WTC11 (cell line): ENCODE measurements around the gene FOXC1. TPM values are rescaled to one million over a fixed set of nuclear protein-coding genes. Genes with fewer than 3 reads are reported as not detected.
A peak's percentile ranks its signal among the peaks of the same experiment; 100 is the strongest.

Experiments
- ATAC-seq: fragments of 200-7000 bp; cut with Tn5 transposase; 2 replicates; pipeline ENCODE4 v1.10.0; 2021; ENCODE audit warnings: mild to moderate bottlenecking, moderate library complexity
- CTCF ChIA-PET: fragments of 300-600 bp; sonication (Branson Sonifier 250); formaldehyde crosslinking; loops from one replicate; lab custom pipeline; 2021; ENCODE audit warnings: antibody characterized with exemption; lab: Charles Lee
- POLR2A ChIA-PET: fragments of 350-600 bp; sonication (Branson Sonifier 250); formaldehyde crosslinking; loops from one replicate; lab custom pipeline; 2021; ENCODE audit warnings: antibody characterized with exemption; lab: Charles Lee
- DNase-seq: peaks from one replicate; pipeline ENCODE4 v3.0.0; 2021; ENCODE audit warnings: low spot score
- H3K27ac Mint-ChIP-seq: 2 replicates; pipeline ENCODE4 v1.8.0; 2021; ENCODE audit warnings: mixed read lengths
- H3K27me3 Mint-ChIP-seq: 2 replicates; pipeline ENCODE4 v1.8.0; 2021; ENCODE audit warnings: low read depth, mild to moderate bottlenecking, moderate library complexity, mixed read lengths
- H3K36me3 Mint-ChIP-seq: 2 replicates; pipeline ENCODE4 v1.8.0; 2021; ENCODE audit warnings: mixed read lengths
- H3K4me1 Mint-ChIP-seq: 2 replicates; pipeline ENCODE4 v1.8.0; 2022; ENCODE audit warnings: mixed read lengths
- H3K4me3 Mint-ChIP-seq: 2 replicates; pipeline ENCODE4 v1.8.0; 2021; ENCODE audit warnings: mild to moderate bottlenecking, moderate library complexity, mixed read lengths
- H3K9me3 Mint-ChIP-seq: 2 replicates; pipeline ENCODE4 v1.8.0; 2021; ENCODE audit warnings: mixed read lengths
- CBFB ChIP-seq: sonication (generic); formaldehyde crosslinking; IDR thresholded peaks from 2 replicates; pipeline ENCODE4 v1.8.1; 2022; ENCODE audit warnings: mild to moderate bottlenecking, low read depth, missing genetic modification reagents
- ELF4 ChIP-seq: sonication (generic); formaldehyde crosslinking; IDR thresholded peaks from 2 replicates; pipeline ENCODE4 v1.8.1; 2022; ENCODE audit warnings: low read depth, mild to moderate bottlenecking, moderate library complexity, missing genetic modification reagents
- ETV6 ChIP-seq: sonication (generic); formaldehyde crosslinking; IDR thresholded peaks from 2 replicates; pipeline ENCODE4 v1.8.1; 2022; ENCODE audit warnings: mild to moderate bottlenecking, missing genetic modification reagents
- FOXK1 ChIP-seq: sonication (generic); formaldehyde crosslinking; IDR thresholded peaks from 2 replicates; pipeline ENCODE4 v1.8.0; 2022; ENCODE audit warnings: mild to moderate bottlenecking, moderate library complexity, missing genetic modification reagents
- FOXP1 ChIP-seq: sonication (generic); formaldehyde crosslinking; IDR thresholded peaks from 2 replicates; pipeline ENCODE4 v1.8.0; 2022; ENCODE audit warnings: missing genetic modification reagents, mild to moderate bottlenecking, moderate library complexity, borderline replicate concordance
- GABPB1 ChIP-seq: sonication (generic); formaldehyde crosslinking; IDR thresholded peaks from 2 replicates; pipeline ENCODE4 v1.8.1; 2023; ENCODE audit warnings: mild to moderate bottlenecking, missing genetic modification reagents
- GTF2I ChIP-seq: fragments of 250-450 bp; sonication (Bioruptor Pico); conservative IDR thresholded peaks from 2 replicates; pipeline ENCODE4 v1.4.0; 2021; ENCODE audit warnings: mild to moderate bottlenecking
- HMGA2 ChIP-seq: fragments of 250-450 bp; sonication (Bioruptor Pico); IDR thresholded peaks from 2 replicates; pipeline ENCODE4 v1.4.0; 2021; ENCODE audit warnings: mild to moderate bottlenecking, moderate library complexity
- IRF2 ChIP-seq: sonication (generic); formaldehyde crosslinking; IDR thresholded peaks from 2 replicates; pipeline ENCODE4 v1.8.0; 2022; ENCODE audit warnings: low read depth, missing genetic modification reagents, borderline replicate concordance
- KAT7 ChIP-seq: sonication (generic); formaldehyde crosslinking; IDR thresholded peaks from 2 replicates; pipeline ENCODE4 v1.8.1; 2023; ENCODE audit warnings: missing genetic modification reagents, mild to moderate bottlenecking, borderline replicate concordance
- OVOL2 ChIP-seq: fragments of 250-450 bp; sonication (Bioruptor Pico); IDR thresholded peaks from 2 replicates; pipeline ENCODE4 v1.9.0; 2021; ENCODE audit warnings: mild to moderate bottlenecking, borderline replicate concordance
- RELA ChIP-seq: sonication (generic); formaldehyde crosslinking; IDR thresholded peaks from 2 replicates; pipeline ENCODE4 v1.8.1; 2022; ENCODE audit warnings: missing genetic modification reagents, mild to moderate bottlenecking, borderline replicate concordance
- SMAD4 ChIP-seq: sonication (generic); formaldehyde crosslinking; IDR thresholded peaks from 2 replicates; pipeline ENCODE4 v1.8.0; 2022; ENCODE audit warnings: mild to moderate bottlenecking, missing genetic modification reagents
- SP1 ChIP-seq: sonication (generic); formaldehyde crosslinking; conservative IDR thresholded peaks from 2 replicates; pipeline ENCODE4 v1.8.1; 2022; ENCODE audit warnings: missing genetic modification reagents
- ZNF121 ChIP-seq: sonication (generic); formaldehyde crosslinking; IDR thresholded peaks from 2 replicates; pipeline ENCODE4 v1.8.0; 2023; ENCODE audit warnings: missing genetic modification reagents
- ZNF219 ChIP-seq: sonication (generic); formaldehyde crosslinking; IDR thresholded peaks from 2 replicates; pipeline ENCODE4 v1.8.0; 2023; ENCODE audit warnings: missing genetic modification reagents, mild to moderate bottlenecking, borderline replicate concordance
- ZNF232 ChIP-seq: sonication (generic); formaldehyde crosslinking; IDR thresholded peaks from 2 replicates; pipeline ENCODE4 v1.8.0; 2022; ENCODE audit warnings: mild to moderate bottlenecking, missing genetic modification reagents
- total RNA-seq: library from RNA; stranded (reverse); gene quantifications from 3 replicates; pipeline ENCODE4 v1.2.3, GENCODE V29; 2021
- TF ChIP-seq, protein P1 (sequence below): fragments of 250-450 bp; sonication (Bioruptor Pico); IDR thresholded peaks from 2 replicates; pipeline ENCODE4 v1.9.0; 2021; ENCODE audit warnings: mild to moderate bottlenecking
- TF ChIP-seq, protein P2 (sequence below): sonication (generic); formaldehyde crosslinking; IDR thresholded peaks from 2 replicates; pipeline ENCODE4 v1.8.0; 2022; ENCODE audit warnings: mild to moderate bottlenecking, missing genetic modification reagents
- TF ChIP-seq, protein P3 (sequence below): sonication (generic); formaldehyde crosslinking; IDR thresholded peaks from 2 replicates; pipeline ENCODE4 v1.8.0; 2023; ENCODE audit warnings: mild to moderate bottlenecking, missing genetic modification reagents
- TF ChIP-seq, protein P4 (sequence below): fragments of 250-450 bp; sonication (Bioruptor Pico); IDR thresholded peaks from 2 replicates; pipeline ENCODE4 v1.9.0; 2021; ENCODE audit warnings: mild to moderate bottlenecking
- TF ChIP-seq, protein P5 (sequence below): sonication (generic); formaldehyde crosslinking; IDR thresholded peaks from 2 replicates; pipeline ENCODE4 v1.8.0; 2022; ENCODE audit warnings: missing genetic modification reagents

Gene FOXC1
- total RNA-seq, 1 experiment from 2014 or later, result 10.7 TPM

DNA sequence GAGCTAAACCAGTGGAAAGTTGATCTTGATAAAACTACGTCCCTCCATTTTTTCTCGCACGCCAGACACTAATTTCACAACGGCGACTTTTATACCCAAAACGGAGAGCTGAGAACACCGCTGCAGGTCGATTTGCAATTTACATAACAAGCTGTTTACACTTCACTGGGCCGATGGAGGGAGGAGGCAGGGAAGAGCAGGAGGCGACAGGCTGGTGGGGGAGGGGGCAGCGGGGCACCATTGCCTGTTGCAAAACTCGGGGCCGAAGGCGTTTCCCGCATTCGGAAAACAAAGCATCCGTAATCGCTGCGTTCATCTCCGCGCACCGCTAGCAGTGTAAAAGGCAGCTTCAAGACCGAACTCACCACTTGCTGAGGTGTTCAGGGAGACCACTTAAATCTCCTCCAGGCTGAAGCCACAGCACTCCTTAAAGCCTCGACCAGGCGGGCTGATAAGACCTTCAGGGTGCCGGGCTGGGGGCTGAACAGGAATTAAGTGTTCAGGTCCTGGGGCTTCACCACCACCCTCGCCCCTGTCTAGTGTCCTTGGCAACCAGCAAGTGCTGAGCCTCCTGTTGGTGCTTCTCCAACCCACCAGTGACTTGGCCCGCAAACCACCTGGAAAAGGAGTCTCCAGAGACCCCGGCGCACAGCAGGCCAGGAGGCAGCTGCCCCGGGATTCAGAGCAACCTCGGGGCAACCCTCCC lies 2.0 kb upstream of the FOXC1 start:
- peak; percentile 12 for ATAC-seq
- Mint-ChIP-seq H3K4me3 (peak overlapping the region; percentile 68), H3K27me3 (peaks cover 83% of the 10 kb centered on the region), H3K27ac (peak overlapping the region; percentile 95), H3K36me3 (no peaks in the 10 kb centered on the region), H3K4me1 (peaks cover 45% of the 10 kb centered on the region), H3K9me3 (no peaks in the 10 kb centered on the region)
- POLR2A ChIA-PET, result interaction anchor here (0.6 kb wide), 2 partner anchors 14 to 116 kb away, joined by 3 read pairs; no protein-coding TSS in a partner anchor
- peak; percentile 83 for DNase-seq
- CTCF ChIA-PET, result interaction anchor here (1.1 to 3.1 kb wide), 10 partner anchors 10 to 1027 kb away, joined by 3 to 30 read pairs (median 4); no protein-coding TSS in a partner anchor
- TF ChIP-seq, protein P1, sequence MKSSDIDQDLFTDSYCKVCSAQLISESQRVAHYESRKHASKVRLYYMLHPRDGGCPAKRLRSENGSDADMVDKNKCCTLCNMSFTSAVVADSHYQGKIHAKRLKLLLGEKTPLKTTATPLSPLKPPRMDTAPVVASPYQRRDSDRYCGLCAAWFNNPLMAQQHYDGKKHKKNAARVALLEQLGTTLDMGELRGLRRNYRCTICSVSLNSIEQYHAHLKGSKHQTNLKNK (CRISPR knock-in tag), result no peak
- TF ChIP-seq, protein P2, sequence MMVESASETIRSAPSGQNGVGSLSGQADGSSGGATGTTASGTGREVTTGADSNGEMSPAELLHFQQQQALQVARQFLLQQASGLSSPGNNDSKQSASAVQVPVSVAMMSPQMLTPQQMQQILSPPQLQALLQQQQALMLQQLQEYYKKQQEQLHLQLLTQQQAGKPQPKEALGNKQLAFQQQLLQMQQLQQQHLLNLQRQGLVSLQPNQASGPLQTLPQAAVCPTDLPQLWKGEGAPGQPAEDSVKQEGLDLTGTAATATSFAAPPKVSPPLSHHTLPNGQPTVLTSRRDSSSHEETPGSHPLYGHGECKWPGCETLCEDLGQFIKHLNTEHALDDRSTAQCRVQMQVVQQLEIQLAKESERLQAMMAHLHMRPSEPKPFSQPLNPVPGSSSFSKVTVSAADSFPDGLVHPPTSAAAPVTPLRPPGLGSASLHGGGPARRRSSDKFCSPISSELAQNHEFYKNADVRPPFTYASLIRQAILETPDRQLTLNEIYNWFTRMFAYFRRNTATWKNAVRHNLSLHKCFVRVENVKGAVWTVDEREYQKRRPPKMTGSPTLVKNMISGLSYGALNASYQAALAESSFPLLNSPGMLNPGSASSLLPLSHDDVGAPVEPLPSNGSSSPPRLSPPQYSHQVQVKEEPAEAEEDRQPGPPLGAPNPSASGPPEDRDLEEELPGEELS, result peak; percentile 82; the same call in 1 of the 2 replicates
- TF ChIP-seq GTF2I (no peak), RELA (CRISPR knock-in tag) (no peak), HMGA2 (no peak), SMAD4 (CRISPR knock-in tag) (no peak), OVOL2 (CRISPR knock-in tag) (no peak), ELF4 (CRISPR knock-in tag) (no peak), FOXP1 (peak; percentile 74; the same call in 1 of the 2 replicates), ZNF121 (no peak), ZNF232 (CRISPR knock-in tag) (no peak), GABPB1 (CRISPR knock-in tag) (peak; percentile 55), ZNF219 (CRISPR knock-in tag) (no peak), SP1 (CRISPR knock-in tag) (0 out of 2 replicates have a peak, but pooled peaks have one; percentile 23), FOXK1 (peak; percentile 73; the same call in 1 of the 2 replicates), KAT7 (CRISPR knock-in tag) (0 out of 2 replicates have a peak, but pooled peaks have one; percentile 80)
- TF ChIP-seq, protein P3, sequence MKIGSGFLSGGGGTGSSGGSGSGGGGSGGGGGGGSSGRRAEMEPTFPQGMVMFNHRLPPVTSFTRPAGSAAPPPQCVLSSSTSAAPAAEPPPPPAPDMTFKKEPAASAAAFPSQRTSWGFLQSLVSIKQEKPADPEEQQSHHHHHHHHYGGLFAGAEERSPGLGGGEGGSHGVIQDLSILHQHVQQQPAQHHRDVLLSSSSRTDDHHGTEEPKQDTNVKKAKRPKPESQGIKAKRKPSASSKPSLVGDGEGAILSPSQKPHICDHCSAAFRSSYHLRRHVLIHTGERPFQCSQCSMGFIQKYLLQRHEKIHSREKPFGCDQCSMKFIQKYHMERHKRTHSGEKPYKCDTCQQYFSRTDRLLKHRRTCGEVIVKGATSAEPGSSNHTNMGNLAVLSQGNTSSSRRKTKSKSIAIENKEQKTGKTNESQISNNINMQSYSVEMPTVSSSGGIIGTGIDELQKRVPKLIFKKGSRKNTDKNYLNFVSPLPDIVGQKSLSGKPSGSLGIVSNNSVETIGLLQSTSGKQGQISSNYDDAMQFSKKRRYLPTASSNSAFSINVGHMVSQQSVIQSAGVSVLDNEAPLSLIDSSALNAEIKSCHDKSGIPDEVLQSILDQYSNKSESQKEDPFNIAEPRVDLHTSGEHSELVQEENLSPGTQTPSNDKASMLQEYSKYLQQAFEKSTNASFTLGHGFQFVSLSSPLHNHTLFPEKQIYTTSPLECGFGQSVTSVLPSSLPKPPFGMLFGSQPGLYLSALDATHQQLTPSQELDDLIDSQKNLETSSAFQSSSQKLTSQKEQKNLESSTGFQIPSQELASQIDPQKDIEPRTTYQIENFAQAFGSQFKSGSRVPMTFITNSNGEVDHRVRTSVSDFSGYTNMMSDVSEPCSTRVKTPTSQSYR, result peak; percentile 71; the same call in 1 of the 2 replicates

GRCh38 chr6:1608222-1609040 lies 1.3 kb upstream of the FOXC1 start:
- Mint-ChIP-seq H3K27me3 (peaks cover 83% of the 10 kb centered on the region), H3K27ac (no peak overlapping the region), H3K4me1 (peaks cover 48% of the 10 kb centered on the region), H3K9me3 (no peaks in the 10 kb centered on the region), H3K36me3 (no peaks in the 10 kb centered on the region), H3K4me3 (peak overlapping the region; percentile 68)
- ChIA-PET CTCF (interaction anchor here (1.1 to 3.1 kb wide), 3 partner anchors 10 to 746 kb away, joined by 3 to 30 read pairs (median 19); no protein-coding TSS in a partner anchor), POLR2A (interaction anchor here (0.6 kb wide), 2 partner anchors 17 to 115 kb away, joined by 3 read pairs; no protein-coding TSS in a partner anchor)
- ATAC-seq, result no peak
- DNase-seq, result no peak
- TF ChIP-seq CBFB (no peak), ETV6 (no peak), IRF2 (CRISPR knock-in tag) (no peak)
- TF ChIP-seq, protein P4, sequence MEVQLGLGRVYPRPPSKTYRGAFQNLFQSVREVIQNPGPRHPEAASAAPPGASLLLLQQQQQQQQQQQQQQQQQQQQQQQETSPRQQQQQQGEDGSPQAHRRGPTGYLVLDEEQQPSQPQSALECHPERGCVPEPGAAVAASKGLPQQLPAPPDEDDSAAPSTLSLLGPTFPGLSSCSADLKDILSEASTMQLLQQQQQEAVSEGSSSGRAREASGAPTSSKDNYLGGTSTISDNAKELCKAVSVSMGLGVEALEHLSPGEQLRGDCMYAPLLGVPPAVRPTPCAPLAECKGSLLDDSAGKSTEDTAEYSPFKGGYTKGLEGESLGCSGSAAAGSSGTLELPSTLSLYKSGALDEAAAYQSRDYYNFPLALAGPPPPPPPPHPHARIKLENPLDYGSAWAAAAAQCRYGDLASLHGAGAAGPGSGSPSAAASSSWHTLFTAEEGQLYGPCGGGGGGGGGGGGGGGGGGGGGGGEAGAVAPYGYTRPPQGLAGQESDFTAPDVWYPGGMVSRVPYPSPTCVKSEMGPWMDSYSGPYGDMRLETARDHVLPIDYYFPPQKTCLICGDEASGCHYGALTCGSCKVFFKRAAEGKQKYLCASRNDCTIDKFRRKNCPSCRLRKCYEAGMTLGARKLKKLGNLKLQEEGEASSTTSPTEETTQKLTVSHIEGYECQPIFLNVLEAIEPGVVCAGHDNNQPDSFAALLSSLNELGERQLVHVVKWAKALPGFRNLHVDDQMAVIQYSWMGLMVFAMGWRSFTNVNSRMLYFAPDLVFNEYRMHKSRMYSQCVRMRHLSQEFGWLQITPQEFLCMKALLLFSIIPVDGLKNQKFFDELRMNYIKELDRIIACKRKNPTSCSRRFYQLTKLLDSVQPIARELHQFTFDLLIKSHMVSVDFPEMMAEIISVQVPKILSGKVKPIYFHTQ (CRISPR knock-in tag), result no peak
- TF ChIP-seq, protein P5, sequence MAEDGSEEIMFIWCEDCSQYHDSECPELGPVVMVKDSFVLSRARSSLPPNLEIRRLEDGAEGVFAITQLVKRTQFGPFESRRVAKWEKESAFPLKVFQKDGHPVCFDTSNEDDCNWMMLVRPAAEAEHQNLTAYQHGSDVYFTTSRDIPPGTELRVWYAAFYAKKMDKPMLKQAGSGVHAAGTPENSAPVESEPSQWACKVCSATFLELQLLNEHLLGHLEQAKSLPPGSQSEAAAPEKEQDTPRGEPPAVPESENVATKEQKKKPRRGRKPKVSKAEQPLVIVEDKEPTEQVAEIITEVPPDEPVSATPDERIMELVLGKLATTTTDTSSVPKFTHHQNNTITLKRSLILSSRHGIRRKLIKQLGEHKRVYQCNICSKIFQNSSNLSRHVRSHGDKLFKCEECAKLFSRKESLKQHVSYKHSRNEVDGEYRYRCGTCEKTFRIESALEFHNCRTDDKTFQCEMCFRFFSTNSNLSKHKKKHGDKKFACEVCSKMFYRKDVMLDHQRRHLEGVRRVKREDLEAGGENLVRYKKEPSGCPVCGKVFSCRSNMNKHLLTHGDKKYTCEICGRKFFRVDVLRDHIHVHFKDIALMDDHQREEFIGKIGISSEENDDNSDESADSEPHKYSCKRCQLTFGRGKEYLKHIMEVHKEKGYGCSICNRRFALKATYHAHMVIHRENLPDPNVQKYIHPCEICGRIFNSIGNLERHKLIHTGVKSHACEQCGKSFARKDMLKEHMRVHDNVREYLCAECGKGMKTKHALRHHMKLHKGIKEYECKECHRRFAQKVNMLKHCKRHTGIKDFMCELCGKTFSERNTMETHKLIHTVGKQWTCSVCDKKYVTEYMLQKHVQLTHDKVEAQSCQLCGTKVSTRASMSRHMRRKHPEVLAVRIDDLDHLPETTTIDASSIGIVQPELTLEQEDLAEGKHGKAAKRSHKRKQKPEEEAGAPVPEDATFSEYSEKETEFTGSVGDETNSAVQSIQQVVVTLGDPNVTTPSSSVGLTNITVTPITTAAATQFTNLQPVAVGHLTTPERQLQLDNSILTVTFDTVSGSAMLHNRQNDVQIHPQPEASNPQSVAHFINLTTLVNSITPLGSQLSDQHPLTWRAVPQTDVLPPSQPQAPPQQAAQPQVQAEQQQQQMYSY (CRISPR knock-in tag), result no peak
